Right lobe of liver (tissue), 4 donors: Measurements from ENCODE around the gene FBXL19.

ENCODE experiments used
- POLR2A ChIP-seq: fragments of 450-650 bp; IDR thresholded peaks from one replicate; pipeline ENCODE4 v1.6.1; 2017; ENCODE audit warnings: antibody characterized with exemption, mild to moderate bottlenecking
- TF ChIP-seq, protein P1 (sequence below), 4 donors: fragments of 200-600 bp in 3 of 4; fragments of 450-650 bp in 1 of 4; IDR thresholded peaks; one replicate each; pipeline versions ENCODE4 v1.5.1 to v1.8.0; 2016 to 2022; ENCODE audit warnings: antibody characterized with exemption in 4 of 4, mild to moderate bottlenecking in 2 of 4
- donor health status: DM: no; HTN: no; CAD: no.
- donor health status: DM: no; HTN: no; CAD: no.
- donor health status: DM: no; HTN: yes; CAD: no.

DNA sequence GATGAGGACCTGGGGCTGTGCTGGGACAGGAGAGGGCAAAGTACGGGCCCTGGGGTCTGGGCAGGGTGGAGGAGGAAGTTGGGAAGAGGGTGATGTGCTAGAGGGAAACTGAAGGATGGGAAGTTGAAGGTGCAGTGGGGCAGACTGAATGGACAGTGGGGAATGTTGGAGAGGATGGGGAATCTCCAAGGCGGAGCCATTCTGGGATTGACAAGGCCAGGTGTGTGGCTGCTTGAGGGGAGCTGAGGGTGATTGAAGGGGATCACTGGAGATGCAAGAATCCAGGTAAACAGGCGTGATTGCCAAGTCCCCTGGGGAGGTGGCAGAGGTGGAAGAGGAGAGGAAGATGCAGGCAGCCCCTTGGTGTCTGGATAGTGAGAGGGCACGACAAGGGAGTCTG, 53.1 kb downstream of the FBXL19 start:
- TF ChIP-seq, protein P1, sequence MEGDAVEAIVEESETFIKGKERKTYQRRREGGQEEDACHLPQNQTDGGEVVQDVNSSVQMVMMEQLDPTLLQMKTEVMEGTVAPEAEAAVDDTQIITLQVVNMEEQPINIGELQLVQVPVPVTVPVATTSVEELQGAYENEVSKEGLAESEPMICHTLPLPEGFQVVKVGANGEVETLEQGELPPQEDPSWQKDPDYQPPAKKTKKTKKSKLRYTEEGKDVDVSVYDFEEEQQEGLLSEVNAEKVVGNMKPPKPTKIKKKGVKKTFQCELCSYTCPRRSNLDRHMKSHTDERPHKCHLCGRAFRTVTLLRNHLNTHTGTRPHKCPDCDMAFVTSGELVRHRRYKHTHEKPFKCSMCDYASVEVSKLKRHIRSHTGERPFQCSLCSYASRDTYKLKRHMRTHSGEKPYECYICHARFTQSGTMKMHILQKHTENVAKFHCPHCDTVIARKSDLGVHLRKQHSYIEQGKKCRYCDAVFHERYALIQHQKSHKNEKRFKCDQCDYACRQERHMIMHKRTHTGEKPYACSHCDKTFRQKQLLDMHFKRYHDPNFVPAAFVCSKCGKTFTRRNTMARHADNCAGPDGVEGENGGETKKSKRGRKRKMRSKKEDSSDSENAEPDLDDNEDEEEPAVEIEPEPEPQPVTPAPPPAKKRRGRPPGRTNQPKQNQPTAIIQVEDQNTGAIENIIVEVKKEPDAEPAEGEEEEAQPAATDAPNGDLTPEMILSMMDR (IDR thresholded peaks at IDR 0.05): no peak
- no peak for TF ChIP-seq POLR2A
